Stimulated activated CD8-positive, alpha-beta memory T cell treated with anti-CD3 and anti-CD28 coated beads, Interleukin-4, amount 100 ng/mL, for 1 hour (primary cell): ENCODE results near the gene ZFYVE19.

ENCODE experiments used
- DNase-seq, 2 donors: peaks; one replicate each; pipeline ENCODE4 v3.0.0-alpha.2; 2020; ENCODE audit warnings: low read depth in 2 of 2, low spot score in 1 of 2

The ZFYVE19 gene

GRCh38 chr15:40807028-40807887, at the start of gene ZFYVE19, which contains the start of gene DNAJC17:
ZFYVE19 (plus strand) TSS chr15:40807089; CDS start chr15:40807590, 501 bp downstream.
DNAJC17 (minus strand) TSS chr15:40807473; CDS start chr15:40807446, 27 bp downstream.
- DNase-seq = peak; percentile 76 to 90

GRCh38 chr15:40759961-40760360, 46.9 kb upstream of the ZFYVE19 start:
- DNase-seq = no peak

GRCh38 chr15:40762919-40763800, 43.7 kb upstream of the ZFYVE19 start:
- DNase-seq = no peak

GRCh38 chr15:40763801-40764628, 42.9 kb upstream of the ZFYVE19 start, which contains the start of gene GCHFR:
GCHFR (plus strand) TSS chr15:40764068; CDS start chr15:40764181, 113 bp downstream.
- no peak for DNase-seq

- DNase-seq = no peak
These were observed 42.2 kb upstream of the ZFYVE19 start for GRCh38 chr15:40764629-40765103.

GRCh38 chr15:40766194-40766815, 40.6 kb upstream of the ZFYVE19 start:
- DNase-seq = no peak

GRCh38 chr15:40766906-40767837, 39.7 kb upstream of the ZFYVE19 start:
- DNase-seq = no peak

GRCh38 chr15:40767838-40768500, 38.9 kb upstream of the ZFYVE19 start:
- DNase-seq = no peak

- DNase-seq = no peak
These were observed 38.2 kb upstream of the ZFYVE19 start for GRCh38 chr15:40768521-40769273.

- DNase-seq = no peak
These were observed 37.4 kb upstream of the ZFYVE19 start, which contains the start of gene C15orf62 for GRCh38 chr15:40769274-40770146. C15orf62 (plus strand) TSS chr15:40769980; CDS start chr15:40770496, 516 bp downstream.

GRCh38 chr15:40770147-40770721, 36.7 kb upstream of the ZFYVE19 start:
- DNase-seq = no peak

- no peak for DNase-seq
These were observed 35.6 kb upstream of the ZFYVE19 start for GRCh38 chr15:40771242-40771641.

GRCh38 chr15:40772014-40772413, 34.9 kb upstream of the ZFYVE19 start:
- DNase-seq = no peak

- DNase-seq = no peak
These were observed 33.4 kb upstream of the ZFYVE19 start for GRCh38 chr15:40773496-40773895.

- no peak for DNase-seq
These were observed 33.0 kb upstream of the ZFYVE19 start for GRCh38 chr15:40773902-40774301.

GRCh38 chr15:40775007-40775406, 31.9 kb upstream of the ZFYVE19 start:
- DNase-seq = no peak
